A673 (cell line): Measurements from ENCODE around the gene TSR3. TPM values are rescaled to one million over a fixed set of nuclear protein-coding genes. Genes with fewer than 3 reads are reported as not detected.

ENCODE experiments used
- BruUV-seq: library from RNA; stranded (reverse); fragments of 400-500 nt; replicated peaks from 2 replicates; lab custom pipeline; 2021; lab: Mats Ljungman, UMichigan
- CTCF ChIA-PET: fragments of 300-600 bp; sonication (Branson Sonifier 250); formaldehyde crosslinking; loops from one replicate; lab custom pipeline; 2022; ENCODE audit warnings: antibody characterized with exemption; lab: Charles Lee
- POLR2A ChIA-PET: fragments of 300-600 bp; sonication (Branson Sonifier 250); formaldehyde crosslinking; loops from one replicate; lab custom pipeline; 2022; ENCODE audit warnings: antibody characterized with exemption; ENCODE audit not compliant: low non-redundant PET; lab: Charles Lee
- DNase-seq: peaks from one replicate; pipeline ENCODE4 v3.0.0-alpha.2; 2015; ENCODE audit warnings: low spot score
- H3K27ac ChIP-seq: fragments of 200-600 bp; sonication (generic); 2 replicates; pipeline ENCODE4 v1.5.1; 2016; ENCODE audit warnings: mixed run types, low read depth, mild to moderate bottlenecking, mixed read lengths, antibody characterized with exemption, low read length; ENCODE audit not compliant: poor library complexity, severe bottlenecking
- H3K27me3 ChIP-seq: fragments of 200-600 bp; sonication (generic); replicated peaks from 2 replicates; pipeline ENCODE4 v1.6.1; 2017; ENCODE audit warnings: mixed run types, low read depth, mild to moderate bottlenecking, mixed read lengths, antibody characterized with exemption, low read length; ENCODE audit not compliant: insufficient read depth, poor library complexity
- H3K36me3 ChIP-seq: fragments of 200-600 bp; sonication (generic); 2 replicates; pipeline ENCODE4 v1.6.1; 2016; ENCODE audit warnings: mixed run types, mild to moderate bottlenecking, mixed read lengths, antibody characterized with exemption, low read length; ENCODE audit not compliant: insufficient read depth, poor library complexity, severe bottlenecking
- H3K4me1 ChIP-seq: fragments of 200-600 bp; sonication (generic); 2 replicates; pipeline ENCODE4 v1.6.1; 2017; ENCODE audit warnings: mixed run types, mild to moderate bottlenecking, mixed read lengths, antibody characterized with exemption, low read length; ENCODE audit not compliant: insufficient read depth, poor library complexity, severe bottlenecking
- H3K4me3 ChIP-seq: fragments of 200-600 bp; sonication (generic); 2 replicates; pipeline ENCODE4 v1.5.1; 2016; ENCODE audit warnings: low read depth, mixed run types, mild to moderate bottlenecking, mixed read lengths, low read length; ENCODE audit not compliant: poor library complexity, severe bottlenecking
- H3K9me3 ChIP-seq: fragments of 200-600 bp; sonication (generic); 2 replicates; pipeline ENCODE4 v1.6.1; 2016; ENCODE audit warnings: mixed run types, low read depth, mild to moderate bottlenecking, mixed read lengths, antibody characterized with exemption, low read length; ENCODE audit not compliant: poor library complexity, severe bottlenecking
- EZH2 ChIP-seq: fragments of 200-600 bp; sonication (generic); IDR thresholded peaks from 2 replicates; pipeline ENCODE4 v1.6.1; 2017; ENCODE audit warnings: borderline replicate concordance, low read depth, mild to moderate bottlenecking, mixed read lengths, antibody characterized with exemption, low read length; ENCODE audit not compliant: poor library complexity, severe bottlenecking
- intact Hi-C: fragments of 100-400 bp; cut with micrococcal nuclease; formaldehyde crosslinking; loops from one replicate; pipeline ENCODE4 v1.10.0; 2022; ENCODE audit not compliant: unreplicated experiment
- total RNA-seq: library from RNA; stranded (reverse); gene quantifications from 2 replicates; pipeline ENCODE4 v1.2.3, GENCODE V29; 2021
- TF ChIP-seq, protein P1 (sequence below): fragments of 300-800, 200-600 bp; sonication (generic); conservative IDR thresholded peaks from 2 replicates; pipeline ENCODE4 v1.5.1; 2017; ENCODE audit warnings: low read depth, mild to moderate bottlenecking, antibody characterized with exemption, low read length, moderate library complexity, mixed read lengths

Gene TSR3
- total RNA-seq, 1 experiment from 2014 or later, result 57.2 TPM

DNA sequence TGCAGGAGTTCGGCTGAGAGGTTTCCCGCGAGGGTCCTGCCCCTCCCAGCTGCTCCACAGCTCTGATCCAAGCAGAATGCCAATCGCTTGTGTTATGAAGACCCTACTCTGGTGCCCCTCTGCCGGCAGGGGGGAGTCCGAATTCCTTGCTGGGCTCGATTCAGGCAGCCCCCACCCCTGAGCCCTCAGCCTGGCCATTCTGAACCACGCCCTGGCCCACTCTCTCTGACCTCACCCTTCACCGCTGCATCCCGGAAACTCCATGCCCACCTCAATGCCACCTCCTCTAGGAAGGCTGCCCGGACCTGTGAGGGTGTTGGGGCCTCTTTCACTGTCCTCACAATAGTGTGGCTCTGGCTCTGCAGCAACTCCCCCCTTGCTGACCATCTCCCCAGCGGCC is 50.1 kb downstream of the TSR3 start:
- CTCF ChIA-PET, result no interaction called here
- POLR2A ChIA-PET, result no interaction called here

DNA sequence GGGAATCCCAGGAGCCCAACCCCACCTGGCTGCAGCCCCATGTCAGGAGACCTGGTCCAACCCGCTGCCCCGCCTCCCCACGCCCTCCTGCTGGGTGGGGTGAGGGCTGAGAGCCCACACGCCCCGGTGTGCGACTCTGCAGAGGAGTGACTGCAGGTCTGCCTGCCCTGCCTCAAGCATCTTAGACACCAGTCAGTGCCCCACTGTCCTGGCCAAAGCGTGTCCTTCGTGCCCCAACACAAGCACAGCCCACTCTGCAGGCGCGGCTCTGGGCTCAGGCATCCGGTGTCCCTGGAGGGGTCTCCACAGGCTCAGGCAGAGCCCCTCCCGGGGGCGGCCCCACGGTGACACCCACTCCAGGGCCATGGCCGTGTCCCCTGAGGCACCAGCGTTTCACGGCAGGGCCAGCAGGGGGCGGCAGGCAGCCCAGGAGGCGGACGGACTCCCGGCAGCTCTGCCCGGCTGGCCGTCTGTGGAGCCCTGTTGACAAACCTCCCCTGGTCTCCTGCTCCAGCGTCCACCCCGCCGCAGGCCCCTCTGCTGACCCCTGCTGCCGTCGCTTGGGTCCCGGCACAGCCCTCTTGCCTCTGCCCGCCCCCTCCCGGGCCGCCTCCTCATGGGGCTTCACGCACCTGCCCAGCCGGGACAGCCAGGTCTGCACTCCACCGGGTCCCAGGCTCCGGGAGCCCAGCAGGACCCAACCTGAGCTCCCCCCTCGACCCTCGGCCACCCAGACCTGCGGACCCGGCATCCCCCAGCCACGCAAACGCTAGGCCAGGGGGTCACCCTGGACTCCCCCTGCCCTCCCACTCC is 50.8 kb downstream of the TSR3 start:
- POLR2A ChIA-PET, result no interaction called here
- intact Hi-C loops, result no loop called here

More for the DNA sequence above, 50.1 kb downstream of the TSR3 start:
- no peaks in the 10 kb centered on the region for H3K27me3 ChIP-seq
- H3K4me3 ChIP-seq, result no peak overlapping the region
- no peak for DNase-seq
- intact Hi-C loops, result no loop called here
- H3K36me3 ChIP-seq, result no peaks in the 10 kb centered on the region
- no peaks in the 10 kb centered on the region for H3K9me3 ChIP-seq
- H3K27ac ChIP-seq, result no peak overlapping the region
- TF ChIP-seq, protein P1, sequence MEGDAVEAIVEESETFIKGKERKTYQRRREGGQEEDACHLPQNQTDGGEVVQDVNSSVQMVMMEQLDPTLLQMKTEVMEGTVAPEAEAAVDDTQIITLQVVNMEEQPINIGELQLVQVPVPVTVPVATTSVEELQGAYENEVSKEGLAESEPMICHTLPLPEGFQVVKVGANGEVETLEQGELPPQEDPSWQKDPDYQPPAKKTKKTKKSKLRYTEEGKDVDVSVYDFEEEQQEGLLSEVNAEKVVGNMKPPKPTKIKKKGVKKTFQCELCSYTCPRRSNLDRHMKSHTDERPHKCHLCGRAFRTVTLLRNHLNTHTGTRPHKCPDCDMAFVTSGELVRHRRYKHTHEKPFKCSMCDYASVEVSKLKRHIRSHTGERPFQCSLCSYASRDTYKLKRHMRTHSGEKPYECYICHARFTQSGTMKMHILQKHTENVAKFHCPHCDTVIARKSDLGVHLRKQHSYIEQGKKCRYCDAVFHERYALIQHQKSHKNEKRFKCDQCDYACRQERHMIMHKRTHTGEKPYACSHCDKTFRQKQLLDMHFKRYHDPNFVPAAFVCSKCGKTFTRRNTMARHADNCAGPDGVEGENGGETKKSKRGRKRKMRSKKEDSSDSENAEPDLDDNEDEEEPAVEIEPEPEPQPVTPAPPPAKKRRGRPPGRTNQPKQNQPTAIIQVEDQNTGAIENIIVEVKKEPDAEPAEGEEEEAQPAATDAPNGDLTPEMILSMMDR, result no peak
- no peak for TF ChIP-seq EZH2
- BruUV-seq, result no TSS peak
- no peaks in the 10 kb centered on the region for H3K4me1 ChIP-seq

DNA sequence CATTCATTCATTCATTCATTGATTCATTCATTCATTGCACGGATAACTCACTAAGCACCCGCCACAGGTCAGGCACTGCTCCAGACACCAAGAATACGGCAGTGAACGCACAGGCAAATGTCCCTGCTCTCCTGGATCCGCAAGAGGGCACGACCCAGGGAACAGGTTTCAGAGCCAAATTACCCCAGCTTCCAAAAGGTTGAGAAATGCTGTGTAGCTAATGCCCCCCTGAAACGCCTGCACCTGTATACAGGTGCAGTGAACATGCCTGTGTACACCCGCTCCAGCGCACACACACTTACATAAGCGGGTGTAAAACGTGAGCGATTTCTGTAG is 51.8 kb downstream of the TSR3 start:
- intact Hi-C loops, result no loop called here
- BruUV-seq, result no TSS peak
- CTCF ChIA-PET, result no interaction called here
- Histone ChIP-seq H3K4me1 (no peaks in the 10 kb centered on the region), H3K27ac (no peak overlapping the region), H3K9me3 (no peaks in the 10 kb centered on the region), H3K36me3 (no peaks in the 10 kb centered on the region), H3K27me3 (no peaks in the 10 kb centered on the region), H3K4me3 (no peak overlapping the region)
- DNase-seq, result no peak
- TF ChIP-seq, protein P1, result no peak
- TF ChIP-seq EZH2, result no peak
- POLR2A ChIA-PET, result no interaction called here

More for the DNA sequence above, 50.8 kb downstream of the TSR3 start:
- Histone ChIP-seq H3K27me3 (no peaks in the 10 kb centered on the region), H3K27ac (no peak overlapping the region), H3K36me3 (no peaks in the 10 kb centered on the region), H3K4me1 (no peaks in the 10 kb centered on the region), H3K9me3 (no peaks in the 10 kb centered on the region), H3K4me3 (peak overlapping the region; percentile 24)
- CTCF ChIA-PET, result interaction anchor here (0.7 kb wide), 1 partner anchor 26 kb away, joined by 3 read pairs; no protein-coding TSS in a partner anchor
- no TSS peak for BruUV-seq
- TF ChIP-seq EZH2, result no peak
- TF ChIP-seq, protein P1, result peak; percentile 93
- DNase-seq, result peak; percentile 73

Other genes starting within 250 kb of the TSR3 start
- 19.7 and 25.0 TPM in 2 replicates for gene CACNA1H, start 198.8 kb downstream of the TSR3 start, total RNA-seq
- not detected in 2 replicates for gene TPSG1, start 126.6 kb downstream of the TSR3 start, total RNA-seq
- gene TPSB2, start 121.7 kb downstream of the TSR3 start, total RNA-seq, result 9.6 and 16.7 TPM in 2 replicates
- gene TPSAB1, start 111.2 kb downstream of the TSR3 start, total RNA-seq, result 19.5 and 22.9 TPM in 2 replicates
- gene TPSD1, start 95.8 kb downstream of the TSR3 start, total RNA-seq, result 1.7 and 2.3 TPM in 2 replicates
- gene UBE2I, start 42.2 kb downstream of the TSR3 start, total RNA-seq, result 348 and 361 TPM in 2 replicates
- gene BAIAP3, start 18.2 kb downstream of the TSR3 start, total RNA-seq, result 2.0 and 3.7 TPM in 2 replicates
- gene GNPTG, start 53 bp upstream of the TSR3 start, total RNA-seq, result 20.9 and 32.7 TPM in 2 replicates
- gene UNKL, start 62.8 kb upstream of the TSR3 start, total RNA-seq, result 86.7 and 88.5 TPM in 2 replicates
- 17.8 and 19.5 TPM in 2 replicates for gene UQCC4, start 68.9 kb upstream of the TSR3 start, total RNA-seq
- not detected in 2 replicates for gene PERCC1, start 79.2 kb upstream of the TSR3 start, total RNA-seq
- 1.2 and 1.6 TPM in 2 replicates for gene CCDC154, start 92.7 kb upstream of the TSR3 start, total RNA-seq
- 82.2 and 89.3 TPM in 2 replicates for gene CLCN7, start 123.2 kb upstream of the TSR3 start, total RNA-seq
- not detected in 2 replicates for gene PTX4, start 137.1 kb upstream of the TSR3 start, total RNA-seq
- 62.9 and 67.0 TPM in 2 replicates for gene TELO2, start 141.5 kb upstream of the TSR3 start, total RNA-seq
- not detected in 2 replicates for gene TMEM204, start 181.8 kb upstream of the TSR3 start, total RNA-seq